ENCODE measurements around the gene TMEM168.
"Not testable (repeated sequence)": the region's sequence is repeated elsewhere in the genome, so short reads cannot be mapped to it uniquely, and the experiment has no call there.

TMEM168 gene, protein sequence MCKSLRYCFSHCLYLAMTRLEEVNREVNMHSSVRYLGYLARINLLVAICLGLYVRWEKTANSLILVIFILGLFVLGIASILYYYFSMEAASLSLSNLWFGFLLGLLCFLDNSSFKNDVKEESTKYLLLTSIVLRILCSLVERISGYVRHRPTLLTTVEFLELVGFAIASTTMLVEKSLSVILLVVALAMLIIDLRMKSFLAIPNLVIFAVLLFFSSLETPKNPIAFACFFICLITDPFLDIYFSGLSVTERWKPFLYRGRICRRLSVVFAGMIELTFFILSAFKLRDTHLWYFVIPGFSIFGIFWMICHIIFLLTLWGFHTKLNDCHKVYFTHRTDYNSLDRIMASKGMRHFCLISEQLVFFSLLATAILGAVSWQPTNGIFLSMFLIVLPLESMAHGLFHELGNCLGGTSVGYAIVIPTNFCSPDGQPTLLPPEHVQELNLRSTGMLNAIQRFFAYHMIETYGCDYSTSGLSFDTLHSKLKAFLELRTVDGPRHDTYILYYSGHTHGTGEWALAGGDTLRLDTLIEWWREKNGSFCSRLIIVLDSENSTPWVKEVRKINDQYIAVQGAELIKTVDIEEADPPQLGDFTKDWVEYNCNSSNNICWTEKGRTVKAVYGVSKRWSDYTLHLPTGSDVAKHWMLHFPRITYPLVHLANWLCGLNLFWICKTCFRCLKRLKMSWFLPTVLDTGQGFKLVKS

DNA sequence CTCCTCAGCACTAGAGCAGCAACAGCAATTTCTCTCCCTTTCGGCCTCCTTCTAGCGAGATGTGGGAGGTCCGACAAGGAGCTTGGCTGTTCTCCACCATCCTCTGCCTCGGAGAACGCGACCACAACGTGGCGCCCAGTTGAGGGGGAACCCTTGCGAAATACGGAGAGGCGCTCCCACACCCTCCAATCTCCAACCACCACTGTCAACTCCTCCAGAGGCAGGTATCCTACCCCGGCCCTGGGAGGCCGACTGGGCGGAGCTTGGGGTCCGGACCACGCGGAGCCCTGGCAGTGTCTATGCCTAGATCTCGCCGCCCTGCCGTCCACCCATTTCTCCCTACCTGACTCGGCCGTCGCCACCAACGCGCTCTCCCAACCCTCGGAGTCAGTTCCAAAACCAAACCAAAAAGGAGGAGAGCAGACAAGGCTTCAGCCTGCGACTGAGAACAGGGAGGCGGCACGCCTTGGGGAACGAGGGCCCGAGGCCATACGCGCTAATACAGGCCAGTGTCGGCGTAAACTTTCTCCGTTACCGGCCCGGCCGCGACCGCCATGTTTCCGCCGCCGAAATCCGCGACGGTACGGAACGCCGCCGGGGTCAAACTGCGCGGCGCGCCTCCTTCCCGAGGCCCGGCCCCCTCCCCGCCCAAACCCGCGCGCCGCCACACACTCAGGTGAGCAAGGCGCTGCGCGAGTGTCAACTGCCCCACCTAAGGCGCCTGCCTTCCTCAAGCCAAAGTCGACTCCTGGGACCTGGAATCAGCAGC is at the start of gene TMEM168:
TMEM168 (minus strand) TSS at position 577 of the 769 bp plus-strand sequence. CDS start 5,568 bp downstream, outside the sequence.
- TF ChIP-seq, protein P1, sequence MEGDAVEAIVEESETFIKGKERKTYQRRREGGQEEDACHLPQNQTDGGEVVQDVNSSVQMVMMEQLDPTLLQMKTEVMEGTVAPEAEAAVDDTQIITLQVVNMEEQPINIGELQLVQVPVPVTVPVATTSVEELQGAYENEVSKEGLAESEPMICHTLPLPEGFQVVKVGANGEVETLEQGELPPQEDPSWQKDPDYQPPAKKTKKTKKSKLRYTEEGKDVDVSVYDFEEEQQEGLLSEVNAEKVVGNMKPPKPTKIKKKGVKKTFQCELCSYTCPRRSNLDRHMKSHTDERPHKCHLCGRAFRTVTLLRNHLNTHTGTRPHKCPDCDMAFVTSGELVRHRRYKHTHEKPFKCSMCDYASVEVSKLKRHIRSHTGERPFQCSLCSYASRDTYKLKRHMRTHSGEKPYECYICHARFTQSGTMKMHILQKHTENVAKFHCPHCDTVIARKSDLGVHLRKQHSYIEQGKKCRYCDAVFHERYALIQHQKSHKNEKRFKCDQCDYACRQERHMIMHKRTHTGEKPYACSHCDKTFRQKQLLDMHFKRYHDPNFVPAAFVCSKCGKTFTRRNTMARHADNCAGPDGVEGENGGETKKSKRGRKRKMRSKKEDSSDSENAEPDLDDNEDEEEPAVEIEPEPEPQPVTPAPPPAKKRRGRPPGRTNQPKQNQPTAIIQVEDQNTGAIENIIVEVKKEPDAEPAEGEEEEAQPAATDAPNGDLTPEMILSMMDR (IDR thresholded peaks at IDR 0.05; ENCODE audit: insufficient read depth, low read depth, low read length, missing control alignments) = no peak
- peak within 1 kb of the TSS; percentile 84 for H3K4me3 ChIP-seq (ENCODE audit: low read length)
- DNase-seq (ENCODE audit: low read depth) = peak; percentile 87

DNA sequence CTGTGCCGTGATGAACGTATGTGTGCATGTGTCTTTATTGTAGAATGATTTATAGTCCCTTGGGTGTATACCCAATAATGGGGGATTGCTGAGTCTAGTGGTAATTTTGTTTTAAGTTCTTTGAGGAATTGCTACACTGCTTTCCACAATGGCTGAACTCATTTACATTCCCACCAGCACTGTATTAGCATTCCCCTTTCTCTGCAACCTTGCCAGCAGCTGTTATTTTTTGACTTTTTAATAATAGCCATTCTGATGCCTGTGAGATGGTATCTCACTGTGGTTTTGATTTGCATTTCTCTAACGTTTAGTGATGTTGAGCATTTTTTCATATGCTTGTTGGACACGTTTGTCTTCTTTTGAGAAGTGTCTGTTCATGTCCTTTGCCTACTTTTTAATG is 45.7 kb upstream of the TMEM168 start:
- not testable (repeated sequence) for H3K4me3 ChIP-seq (ENCODE audit: low read length); DNase-seq (ENCODE audit: low read depth)

DNA sequence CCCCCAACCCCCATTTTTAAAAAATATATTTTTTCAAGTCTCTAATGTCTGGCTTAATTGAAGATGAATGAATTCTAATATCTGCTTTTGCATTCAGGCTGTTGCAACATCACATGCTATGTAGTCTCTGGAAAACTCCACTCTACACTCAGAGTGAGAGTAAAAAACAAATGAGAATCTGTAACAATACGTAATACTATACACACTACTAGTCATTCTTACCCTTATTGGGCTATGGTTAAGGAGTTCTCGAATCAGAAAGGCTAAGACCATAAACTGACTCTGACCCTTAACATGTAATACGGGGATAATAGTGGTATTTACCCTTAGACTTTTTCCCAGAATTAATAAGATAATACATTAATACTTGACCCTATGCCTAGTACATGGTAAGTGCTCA is 42.9 kb upstream of the TMEM168 start:
- TF ChIP-seq, protein P1 (IDR thresholded peaks at IDR 0.05; ENCODE audit: insufficient read depth, low read depth, low read length, missing control alignments) = no peak
- DNase-seq (ENCODE audit: low read depth) = no peak
- no peak overlapping the region for H3K4me3 ChIP-seq (ENCODE audit: low read length)

DNA sequence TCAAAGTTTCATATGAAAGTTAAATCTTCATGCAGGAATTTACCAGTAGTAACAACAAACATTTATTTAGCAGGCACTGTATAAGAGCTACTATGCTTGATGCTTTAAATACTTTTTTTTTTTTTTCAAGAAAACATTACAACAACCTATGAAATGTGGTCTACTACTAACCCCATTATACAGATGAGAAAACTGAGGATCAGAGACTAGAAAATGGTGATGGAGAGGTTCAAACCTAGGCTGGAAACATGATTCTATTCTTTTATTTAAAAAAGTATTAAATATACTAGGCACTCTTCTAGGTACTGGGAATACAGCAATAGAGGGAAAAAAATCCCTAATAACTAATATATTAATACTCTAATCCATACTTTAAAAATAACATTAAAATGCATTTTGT is 40.6 kb upstream of the TMEM168 start:
- no peak overlapping the region for H3K4me3 ChIP-seq (ENCODE audit: low read length)
- TF ChIP-seq, protein P1 (IDR thresholded peaks at IDR 0.05; ENCODE audit: insufficient read depth, low read depth, low read length, missing control alignments) = no peak
- no peak for DNase-seq (ENCODE audit: low read depth)

DNA sequence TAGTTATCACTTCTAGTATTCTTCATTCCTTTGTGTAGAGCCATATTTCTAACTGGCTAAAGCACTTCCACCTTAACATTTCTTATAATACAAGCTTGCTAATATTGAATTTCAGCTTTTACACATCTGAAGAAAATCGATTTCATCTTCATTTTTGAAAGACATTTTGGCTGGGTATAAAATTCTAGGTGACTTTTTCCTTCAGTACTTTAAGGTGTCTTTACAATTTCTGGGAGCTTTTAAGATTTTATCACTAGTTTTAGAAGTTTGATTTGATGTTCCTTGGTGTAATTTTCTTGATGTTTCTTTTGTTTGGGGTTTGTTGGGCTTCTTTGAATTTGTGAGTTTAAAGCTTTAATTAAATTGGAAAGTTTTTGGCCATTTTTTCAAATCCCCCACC is 38.5 kb upstream of the TMEM168 start:
- H3K4me3 ChIP-seq (ENCODE audit: low read length) = no peak overlapping the region
- TF ChIP-seq, protein P1 (IDR thresholded peaks at IDR 0.05; ENCODE audit: insufficient read depth, low read depth, low read length, missing control alignments) = no peak
- no peak for DNase-seq (ENCODE audit: low read depth)

DNA sequence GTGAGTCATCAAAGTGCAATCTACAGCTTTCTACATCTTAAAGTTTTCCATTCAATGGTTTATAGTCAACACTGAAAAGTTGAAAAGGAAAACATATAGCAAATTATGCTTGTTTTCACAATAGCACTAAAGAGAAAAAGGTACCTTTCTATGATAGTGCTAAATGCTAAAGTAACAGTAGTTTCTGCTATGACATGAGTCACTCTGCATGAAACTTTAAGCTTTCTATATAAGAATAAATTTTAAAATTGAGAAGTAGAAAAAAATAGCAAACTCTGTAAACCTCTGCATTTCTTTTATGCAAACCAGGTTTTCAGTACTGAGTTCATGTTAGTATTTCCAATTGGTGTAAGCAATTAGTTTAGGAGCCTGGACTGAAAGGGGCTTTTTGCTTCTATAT is 31.2 kb upstream of the TMEM168 start:
- H3K4me3 ChIP-seq (ENCODE audit: low read length) = no peak overlapping the region
- TF ChIP-seq, protein P1 (IDR thresholded peaks at IDR 0.05; ENCODE audit: insufficient read depth, low read depth, low read length, missing control alignments) = no peak
- DNase-seq (ENCODE audit: low read depth) = no peak

DNA sequence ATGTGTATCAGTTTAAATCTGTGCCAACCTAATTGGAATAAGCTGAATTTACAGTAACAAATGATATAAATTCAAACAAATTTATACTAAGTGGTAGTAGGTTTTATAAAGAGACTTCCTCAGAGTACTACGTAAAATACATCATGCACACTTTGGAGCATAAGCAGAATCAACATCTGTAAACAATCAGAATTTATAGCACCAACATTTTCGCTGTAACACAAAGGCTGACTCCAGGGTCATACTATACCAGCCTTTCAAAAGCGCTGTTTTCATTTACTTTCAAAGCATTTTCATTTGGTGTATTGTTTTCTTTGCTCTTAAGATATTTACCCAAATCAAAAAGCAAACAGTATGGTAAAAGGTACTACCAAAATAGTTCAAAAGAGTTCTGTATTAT is 29.3 kb upstream of the TMEM168 start:
- H3K4me3 ChIP-seq (ENCODE audit: low read length) = no peak overlapping the region
- TF ChIP-seq, protein P1 (IDR thresholded peaks at IDR 0.05; ENCODE audit: insufficient read depth, low read depth, low read length, missing control alignments) = no peak
- DNase-seq (ENCODE audit: low read depth) = no peak

Measured in epithelial cell of esophagus (primary cell).